GM18498 (cell line): ENCODE data around the gene DDOST.
A peak's percentile ranks its signal among the peaks of the same experiment; 100 is the strongest.

Experiments used
- ATAC-seq: cut with Tn5 transposase; IDR thresholded peaks from one replicate; pipeline ENCODE4 v1.9.1; 2021; ENCODE audit warnings: mild to moderate bottlenecking, moderate library complexity; ENCODE audit not compliant: unreplicated experiment

The DDOST gene

GRCh38 chr1:20663365-20663764 is 2.2 kb upstream of the DDOST start:
- ATAC-seq, result no peak

GRCh38 chr1:20662110-20662475 is 924 bp upstream of the DDOST start:
- no peak for ATAC-seq

GRCh38 chr1:20660847-20661206 is 342 bp downstream of the DDOST start:
- ATAC-seq, result peak; percentile 0

GRCh38 chr1:20660363-20660762 is 806 bp downstream of the DDOST start:
- no peak for ATAC-seq

- no peak for ATAC-seq
These were observed 2.8 kb downstream of the DDOST start for GRCh38 chr1:20658166-20658915.

GRCh38 chr1:20657024-20657423 is 4.1 kb downstream of the DDOST start:
- no peak for ATAC-seq

- no peak for ATAC-seq
These were observed 7.0 kb downstream of the DDOST start for GRCh38 chr1:20654104-20654690.

- no peak for ATAC-seq
These were observed 8.9 kb downstream of the DDOST start for GRCh38 chr1:20652300-20652699.

GRCh38 chr1:20648946-20649345 is 12.2 kb downstream of the DDOST start:
- ATAC-seq, result no peak

GRCh38 chr1:20648438-20648837 is 12.7 kb downstream of the DDOST start:
- ATAC-seq, result no peak

GRCh38 chr1:20645414-20645813 is 15.8 kb downstream of the DDOST start:
- ATAC-seq, result no peak

GRCh38 chr1:20644416-20644815 is 16.8 kb downstream of the DDOST start:
- ATAC-seq, result no peak

GRCh38 chr1:20643080-20643479 is 18.1 kb downstream of the DDOST start:
- no peak for ATAC-seq

- ATAC-seq, result no peak
These were observed 19.2 kb downstream of the DDOST start for GRCh38 chr1:20641975-20642374.

GRCh38 chr1:20640183-20640597 is 21.0 kb downstream of the DDOST start:
- no peak for ATAC-seq

- ATAC-seq, result no peak
These were observed 24.3 kb downstream of the DDOST start for GRCh38 chr1:20636785-20637347.

GRCh38 chr1:20634594-20635084 is 26.5 kb downstream of the DDOST start:
- no peak for ATAC-seq

- no peak for ATAC-seq
These were observed 27.0 kb downstream of the DDOST start for GRCh38 chr1:20634065-20634593.

GRCh38 chr1:20633190-20634064 is 27.7 kb downstream of the DDOST start, which contains the start of gene PINK1:
Gene PINK1 (plus strand): TSS chr1:20633458. CDS start chr1:20633549, 91 bp downstream.
- peak; percentile 77 for ATAC-seq

- no peak for ATAC-seq
These were observed 28.8 kb downstream of the DDOST start for GRCh38 chr1:20632386-20632785.

- ATAC-seq, result no peak
These were observed 30.4 kb downstream of the DDOST start for GRCh38 chr1:20630729-20631128.
